Measurements from ENCODE around the gene FRMD4A. TPM values are rescaled to one million over a fixed set of nuclear protein-coding genes. Genes with fewer than 3 reads are reported as not detected.

FRMD4A gene
- total RNA-seq, 4 donors from 2014 or later = 27.5 to 40.4 (median 33.0) TPM

DNA sequence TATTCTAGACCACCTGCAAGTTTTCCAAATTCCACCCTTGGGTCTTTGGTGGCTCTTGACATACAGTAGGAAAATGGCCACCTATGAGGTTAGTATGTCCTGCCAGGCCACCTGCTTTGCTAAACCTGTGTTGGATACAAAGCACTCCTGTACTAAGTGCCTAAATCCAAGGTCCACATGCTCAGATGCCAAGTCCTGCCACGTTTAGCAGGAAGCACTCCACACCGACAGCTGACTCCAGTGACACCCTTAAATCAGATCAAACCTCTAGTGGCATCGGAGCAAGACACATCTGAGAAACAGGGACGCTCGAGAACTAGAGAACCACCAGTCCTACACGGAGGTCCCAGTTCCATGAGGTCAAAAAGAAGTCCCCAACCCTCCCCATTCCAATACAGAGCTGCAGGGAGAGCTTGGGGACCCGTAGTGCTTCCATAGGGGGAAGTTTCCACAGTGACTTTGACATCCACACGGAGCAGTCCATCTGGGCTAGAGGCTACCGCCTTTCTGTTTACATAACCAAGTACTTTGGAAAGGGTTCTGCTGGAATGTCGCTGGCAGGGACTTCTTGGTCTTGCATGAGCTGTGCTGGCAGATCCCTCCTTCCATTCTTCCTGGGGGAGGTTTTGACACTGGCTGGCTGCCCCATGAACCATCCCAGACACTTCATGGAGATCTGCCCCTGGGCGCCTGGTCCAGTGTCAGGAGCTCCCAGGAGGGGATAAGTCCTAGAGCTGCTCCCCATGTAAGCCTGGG lies 453.4 kb downstream of the FRMD4A start:
- TF ChIP-seq, protein P1, sequence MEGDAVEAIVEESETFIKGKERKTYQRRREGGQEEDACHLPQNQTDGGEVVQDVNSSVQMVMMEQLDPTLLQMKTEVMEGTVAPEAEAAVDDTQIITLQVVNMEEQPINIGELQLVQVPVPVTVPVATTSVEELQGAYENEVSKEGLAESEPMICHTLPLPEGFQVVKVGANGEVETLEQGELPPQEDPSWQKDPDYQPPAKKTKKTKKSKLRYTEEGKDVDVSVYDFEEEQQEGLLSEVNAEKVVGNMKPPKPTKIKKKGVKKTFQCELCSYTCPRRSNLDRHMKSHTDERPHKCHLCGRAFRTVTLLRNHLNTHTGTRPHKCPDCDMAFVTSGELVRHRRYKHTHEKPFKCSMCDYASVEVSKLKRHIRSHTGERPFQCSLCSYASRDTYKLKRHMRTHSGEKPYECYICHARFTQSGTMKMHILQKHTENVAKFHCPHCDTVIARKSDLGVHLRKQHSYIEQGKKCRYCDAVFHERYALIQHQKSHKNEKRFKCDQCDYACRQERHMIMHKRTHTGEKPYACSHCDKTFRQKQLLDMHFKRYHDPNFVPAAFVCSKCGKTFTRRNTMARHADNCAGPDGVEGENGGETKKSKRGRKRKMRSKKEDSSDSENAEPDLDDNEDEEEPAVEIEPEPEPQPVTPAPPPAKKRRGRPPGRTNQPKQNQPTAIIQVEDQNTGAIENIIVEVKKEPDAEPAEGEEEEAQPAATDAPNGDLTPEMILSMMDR (IDR thresholded peaks at IDR 0.05) = no peak
- TF ChIP-seq POLR2A (IDR thresholded peaks at IDR 0.05) = no peak
- peak; percentile 74 to 91 for DNase-seq (ENCODE audit: low spot score in 2 of 2)
- WGBS, 2 donors = 53 to 57% methylated on average over 10 to 11 of the region's 11 CpGs
- H3K4me3 ChIP-seq (ENCODE audit: low read depth, poor library complexity, severe bottlenecking) = no peak overlapping the region
- intact Hi-C loops (cut with DNase I; ENCODE audit: low total_unique reads) = no loop called here

- H3K4me3 ChIP-seq (ENCODE audit: low read depth, poor library complexity, severe bottlenecking) = no peak overlapping the region
- WGBS, 2 donors = 71 to 79% methylated on average over 6 of the region's 6 CpGs
- TF ChIP-seq POLR2A (IDR thresholded peaks at IDR 0.05) = no peak
- TF ChIP-seq, protein P1 (IDR thresholded peaks at IDR 0.05) = no peak
- no peak for DNase-seq (ENCODE audit: low spot score in 2 of 2)
- intact Hi-C loops (cut with DNase I; ENCODE audit: low total_unique reads) = no loop called here
Observed at GRCh38 chr10:13873196-13873595, 457.5 kb downstream of the FRMD4A start.

DNA sequence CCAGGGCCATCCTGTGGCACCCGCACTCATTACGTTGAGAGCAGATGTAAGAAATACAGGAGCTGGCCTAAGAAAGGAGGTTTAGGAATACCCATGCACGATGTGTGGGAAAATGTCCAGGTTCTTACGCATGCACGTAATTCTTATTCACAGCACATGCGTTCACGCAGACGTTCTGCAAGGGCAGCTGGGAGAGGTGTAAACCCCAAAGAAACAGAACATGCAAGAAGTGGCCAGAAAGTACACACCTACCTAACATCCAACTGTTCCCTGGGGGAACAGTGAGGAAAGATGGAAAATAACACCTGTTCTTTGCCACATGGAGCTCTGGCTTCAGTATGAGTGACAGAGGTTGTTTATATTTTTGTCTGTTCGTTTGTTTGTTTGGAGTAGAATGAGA lies 458.3 kb downstream of the FRMD4A start:
- no peak for DNase-seq (ENCODE audit: low spot score in 2 of 2)
- no peak overlapping the region for H3K4me3 ChIP-seq (ENCODE audit: low read depth, poor library complexity, severe bottlenecking)
- intact Hi-C loops (cut with DNase I; ENCODE audit: low total_unique reads) = no loop called here
- TF ChIP-seq, protein P1 (IDR thresholded peaks at IDR 0.05) = no peak
- TF ChIP-seq POLR2A (IDR thresholded peaks at IDR 0.05) = no peak
- 50 to 81% methylated on average over 9 of the region's 9 CpGs for WGBS, 2 donors

- intact Hi-C loops (cut with DNase I; ENCODE audit: low total_unique reads) = no loop called here
- DNase-seq (ENCODE audit: low spot score in 2 of 2) = no peak
- no peak for TF ChIP-seq POLR2A (IDR thresholded peaks at IDR 0.05)
- TF ChIP-seq, protein P1 (IDR thresholded peaks at IDR 0.05) = no peak
- no peak overlapping the region for H3K4me3 ChIP-seq (ENCODE audit: low read depth, poor library complexity, severe bottlenecking)
- 86 to 89% methylated on average over 11 of the region's 11 CpGs for WGBS, 2 donors
Observed at GRCh38 chr10:13871776-13872175, 458.9 kb downstream of the FRMD4A start.

- intact Hi-C loops (cut with DNase I; ENCODE audit: low total_unique reads) = no loop called here
- TF ChIP-seq POLR2A (IDR thresholded peaks at IDR 0.05) = no peak
- TF ChIP-seq, protein P1 (IDR thresholded peaks at IDR 0.05) = no peak
- 84 to 85% methylated on average over 9 of the region's 9 CpGs for WGBS, 2 donors
- H3K4me3 ChIP-seq (ENCODE audit: low read depth, poor library complexity, severe bottlenecking) = no peak overlapping the region
- DNase-seq (ENCODE audit: low spot score in 2 of 2) = no peak
Observed at GRCh38 chr10:13871011-13871410, 459.7 kb downstream of the FRMD4A start.

DNA sequence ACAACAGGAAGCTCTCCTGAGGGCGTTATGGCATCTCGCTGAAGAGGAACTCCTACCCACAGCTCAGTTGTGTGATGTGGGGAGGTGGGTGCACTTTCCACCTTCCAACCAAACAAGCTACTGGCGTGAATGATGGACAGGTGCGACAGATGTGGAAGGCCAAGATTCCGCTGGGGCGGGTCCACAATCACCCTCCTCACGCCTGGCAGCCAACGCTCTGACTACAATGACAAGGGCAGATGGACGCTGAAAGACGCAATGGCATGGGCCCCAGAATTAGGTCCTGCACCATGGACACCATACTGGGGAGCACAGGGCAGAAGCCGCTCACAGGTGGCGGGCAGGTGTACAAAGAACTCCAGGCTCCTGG lies 461.4 kb downstream of the FRMD4A start:
- intact Hi-C loops (cut with DNase I; ENCODE audit: low total_unique reads) = no loop called here
- WGBS, 2 donors = 95 to 97% methylated on average over 12 of the region's 12 CpGs
- no peak for TF ChIP-seq POLR2A (IDR thresholded peaks at IDR 0.05)
- TF ChIP-seq, protein P1 (IDR thresholded peaks at IDR 0.05) = no peak
- no peak overlapping the region for H3K4me3 ChIP-seq (ENCODE audit: low read depth, poor library complexity, severe bottlenecking)
- no peak for DNase-seq (ENCODE audit: low spot score in 2 of 2)
